ENCODE data around the gene ZNF827.

Gene ZNF827

GRCh38 chr4:145760961-145761929 is 177.4 kb downstream of the ZNF827 start:
- H3K4me3 ChIP-seq (ENCODE audit: low read depth, low read length) = no peak overlapping the region
- TF ChIP-seq CTCF (IDR thresholded peaks at IDR 0.05; ENCODE audit: insufficient read depth, low read depth, low read length, missing control alignments) = no peak
- no peak for DNase-seq (ENCODE audit: low read depth)

GRCh38 chr4:145760176-145760575 is 178.4 kb downstream of the ZNF827 start:
- DNase-seq (ENCODE audit: low read depth) = no peak
- no peak for TF ChIP-seq CTCF (IDR thresholded peaks at IDR 0.05; ENCODE audit: insufficient read depth, low read depth, low read length, missing control alignments)
- H3K4me3 ChIP-seq (ENCODE audit: low read depth, low read length) = no peak overlapping the region

GRCh38 chr4:145757188-145757587 is 181.4 kb downstream of the ZNF827 start:
- no peak for TF ChIP-seq CTCF (IDR thresholded peaks at IDR 0.05; ENCODE audit: insufficient read depth, low read depth, low read length, missing control alignments)
- no peak overlapping the region for H3K4me3 ChIP-seq (ENCODE audit: low read depth, low read length)
- DNase-seq (ENCODE audit: low read depth) = no peak

GRCh38 chr4:145756244-145756643 is 182.4 kb downstream of the ZNF827 start:
- H3K4me3 ChIP-seq (ENCODE audit: low read depth, low read length) = no peak overlapping the region
- no peak for DNase-seq (ENCODE audit: low read depth)
- TF ChIP-seq CTCF (IDR thresholded peaks at IDR 0.05; ENCODE audit: insufficient read depth, low read depth, low read length, missing control alignments) = no peak

GRCh38 chr4:145755802-145756201 is 182.8 kb downstream of the ZNF827 start:
- no peak for DNase-seq (ENCODE audit: low read depth)
- no peak overlapping the region for H3K4me3 ChIP-seq (ENCODE audit: low read depth, low read length)
- no peak for TF ChIP-seq CTCF (IDR thresholded peaks at IDR 0.05; ENCODE audit: insufficient read depth, low read depth, low read length, missing control alignments)

- no peak for TF ChIP-seq CTCF (IDR thresholded peaks at IDR 0.05; ENCODE audit: insufficient read depth, low read depth, low read length, missing control alignments)
- no peak overlapping the region for H3K4me3 ChIP-seq (ENCODE audit: low read depth, low read length)
- no peak for DNase-seq (ENCODE audit: low read depth)
Measured at GRCh38 chr4:145743641-145744040, 195.0 kb downstream of the ZNF827 start.

Measured in GM12865 (cell line).